Measurements from ENCODE around the gene LOXL4.

LOXL4 gene

GRCh38 chr10:98312349-98312748, 44.4 kb upstream of the LOXL4 start:
- in situ Hi-C loops (cut with MboI; ENCODE audit: low sequenced_read_pairs, unreplicated experiment): no loop called here
- no peak for TF ChIP-seq CTCF (IDR thresholded peaks at IDR 0.05; ENCODE audit: borderline replicate concordance, control extremely low read depth, extremely low read depth, insufficient read depth, missing control alignments)
- DNase-seq (ENCODE audit: low spot score): no peak

GRCh38 chr10:98310701-98311100, 42.7 kb upstream of the LOXL4 start:
- in situ Hi-C loops (cut with MboI; ENCODE audit: low sequenced_read_pairs, unreplicated experiment): no loop called here
- TF ChIP-seq CTCF (IDR thresholded peaks at IDR 0.05; ENCODE audit: borderline replicate concordance, control extremely low read depth, extremely low read depth, insufficient read depth, missing control alignments): no peak
- no peak for DNase-seq (ENCODE audit: low spot score)

- in situ Hi-C loops (cut with MboI; ENCODE audit: low sequenced_read_pairs, unreplicated experiment): no loop called here
- peak; percentile 77 for DNase-seq (ENCODE audit: low spot score)
- TF ChIP-seq CTCF (IDR thresholded peaks at IDR 0.05; ENCODE audit: borderline replicate concordance, control extremely low read depth, extremely low read depth, insufficient read depth, missing control alignments): peak; percentile 36
Observed at GRCh38 chr10:98309366-98310355, 41.7 kb upstream of the LOXL4 start.

- no peak for DNase-seq (ENCODE audit: low spot score)
- in situ Hi-C loops (cut with MboI; ENCODE audit: low sequenced_read_pairs, unreplicated experiment): no loop called here
- TF ChIP-seq CTCF (IDR thresholded peaks at IDR 0.05; ENCODE audit: borderline replicate concordance, control extremely low read depth, extremely low read depth, insufficient read depth, missing control alignments): no peak
Observed at GRCh38 chr10:98308669-98309365, 40.8 kb upstream of the LOXL4 start.

- no peak for DNase-seq (ENCODE audit: low spot score)
- TF ChIP-seq CTCF (IDR thresholded peaks at IDR 0.05; ENCODE audit: borderline replicate concordance, control extremely low read depth, extremely low read depth, insufficient read depth, missing control alignments): no peak
- in situ Hi-C loops (cut with MboI; ENCODE audit: low sequenced_read_pairs, unreplicated experiment): no loop called here
Observed at GRCh38 chr10:98307916-98308541, 40.0 kb upstream of the LOXL4 start.

GRCh38 chr10:98306501-98306900, 38.5 kb upstream of the LOXL4 start:
- in situ Hi-C loops (cut with MboI; ENCODE audit: low sequenced_read_pairs, unreplicated experiment): no loop called here
- TF ChIP-seq CTCF (IDR thresholded peaks at IDR 0.05; ENCODE audit: borderline replicate concordance, control extremely low read depth, extremely low read depth, insufficient read depth, missing control alignments): no peak

More at GRCh38 chr10:98306501-98306900, 38.5 kb upstream of the LOXL4 start:
- no peak for DNase-seq (ENCODE audit: low spot score)

Measured in GM13976 (cell line).